NCI-H1092 (cell line): ENCODE measurements around the gene COL5A1.

ENCODE experiments used
- DNase-seq: peaks from one replicate; lab custom pipeline; 2025; lab: John Stamatoyannopoulos, UW

The COL5A1 gene

GRCh38 chr9:134741846-134742245 is 100.2 kb downstream of the COL5A1 start:
- DNase-seq, result no peak

DNA sequence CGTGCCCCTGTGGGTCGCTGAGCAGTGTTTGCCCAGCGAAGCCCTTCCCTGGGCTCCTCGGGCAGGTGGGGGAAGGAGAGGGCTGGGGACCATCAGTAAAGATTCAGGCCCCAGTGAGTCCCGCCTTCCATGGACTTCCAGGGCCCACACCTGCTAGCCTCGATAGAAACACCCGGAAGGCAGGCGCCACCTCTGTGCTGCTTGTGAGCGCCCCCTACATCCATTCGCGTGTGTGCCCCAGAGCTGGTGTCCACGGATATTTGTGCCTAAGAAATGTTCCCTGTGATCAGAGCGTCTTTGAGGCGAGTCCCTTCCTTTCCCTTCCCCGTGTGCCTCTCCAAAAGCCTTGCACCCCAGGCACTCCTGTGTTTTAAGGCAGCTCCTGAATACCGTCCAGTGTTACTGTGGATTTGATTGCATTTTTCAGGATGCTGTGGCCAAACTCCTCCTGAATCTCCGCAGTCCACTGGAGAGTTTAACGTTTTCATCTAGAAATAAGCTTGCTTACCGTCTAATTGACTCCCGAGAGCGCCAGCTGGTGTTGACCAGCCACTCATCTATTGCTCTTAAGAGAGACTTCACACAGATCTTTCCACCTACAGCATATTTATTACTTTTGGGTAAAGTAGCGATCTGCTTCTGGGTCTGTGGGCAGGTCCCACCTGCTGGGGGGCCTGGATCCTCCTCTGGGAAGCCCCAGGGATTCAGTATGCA is 101.4 kb downstream of the COL5A1 start:
- peak; percentile 28 for DNase-seq

- DNase-seq, result no peak
Observed at GRCh38 chr9:134743853-134744252, 102.2 kb downstream of the COL5A1 start.

DNA sequence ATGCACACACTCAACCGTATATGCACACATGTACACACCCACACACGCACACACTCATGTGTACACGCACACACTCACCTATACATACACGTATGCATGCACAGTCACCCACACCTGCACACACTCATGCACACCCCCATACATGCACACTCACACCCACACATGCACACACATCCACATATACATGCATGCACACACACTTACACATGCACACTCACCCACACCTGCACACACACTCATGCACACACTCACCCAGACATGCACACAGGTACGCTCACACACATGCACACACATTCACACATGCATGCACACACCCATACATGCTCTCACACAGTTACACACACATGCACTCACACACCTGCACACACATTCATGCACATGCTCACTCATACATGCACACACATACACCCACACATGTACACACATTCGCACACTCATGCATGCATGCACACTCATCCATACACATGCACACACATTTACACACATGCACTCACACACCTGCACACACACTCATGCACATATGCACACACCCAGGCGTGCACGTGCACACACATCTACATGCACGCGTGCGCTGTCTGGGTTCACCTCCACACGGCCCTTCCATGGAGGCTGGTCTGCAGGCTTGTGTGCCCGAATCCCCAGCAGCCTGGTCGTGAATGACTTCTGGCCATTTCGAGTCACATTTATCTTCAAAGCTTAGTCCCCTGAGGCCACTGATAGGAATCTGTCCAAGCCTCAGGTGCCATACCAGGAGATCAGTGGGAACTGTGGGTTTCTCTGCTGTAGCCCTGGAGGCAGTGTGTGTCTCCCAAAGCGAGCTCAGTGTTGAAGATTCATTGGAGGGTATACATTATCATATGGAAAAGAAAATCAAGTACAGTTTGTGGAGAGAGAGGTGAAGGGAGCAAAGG is 103.0 kb downstream of the COL5A1 start:
- no peak for DNase-seq

GRCh38 chr9:134747951-134748489 is 106.4 kb downstream of the COL5A1 start:
- no peak for DNase-seq

- DNase-seq, result peak; percentile 35
Observed at GRCh38 chr9:134748591-134748990, 107.0 kb downstream of the COL5A1 start.

DNA sequence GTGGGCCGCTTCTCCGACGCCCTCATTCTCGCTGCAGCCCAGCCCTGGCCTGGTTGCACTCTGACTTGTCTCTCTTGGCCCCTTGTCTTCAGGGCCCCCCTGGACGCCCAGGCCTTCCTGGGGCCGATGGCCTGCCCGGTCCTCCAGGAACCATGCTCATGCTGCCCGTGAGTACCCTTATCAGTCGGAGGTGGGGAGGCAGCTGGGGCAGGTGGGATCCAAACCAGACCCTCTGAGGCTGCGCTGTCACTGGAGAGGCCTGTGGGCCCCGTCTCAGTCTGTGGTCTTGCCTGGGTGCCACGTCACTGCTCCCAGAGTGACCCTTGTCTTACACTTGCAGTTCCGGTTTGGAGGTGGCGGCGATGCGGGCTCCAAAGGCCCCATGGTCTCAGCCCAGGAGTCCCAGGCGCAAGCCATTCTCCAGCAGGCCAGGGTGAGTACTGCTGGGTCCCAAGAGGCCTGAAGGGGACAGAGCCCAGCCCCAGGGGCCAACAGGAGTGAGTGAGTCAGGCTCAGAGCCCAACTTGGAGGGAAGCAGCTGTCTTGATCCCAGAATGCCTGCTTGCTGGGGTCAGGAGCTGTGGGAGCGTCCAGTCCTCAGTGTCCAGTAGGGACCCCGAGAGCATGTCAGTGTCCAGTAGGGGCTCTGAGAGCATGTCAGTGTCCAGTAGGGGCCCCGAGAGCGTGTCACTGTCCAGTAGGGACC is 109.0 kb downstream of the COL5A1 start:
- DNase-seq, result no peak

DNA sequence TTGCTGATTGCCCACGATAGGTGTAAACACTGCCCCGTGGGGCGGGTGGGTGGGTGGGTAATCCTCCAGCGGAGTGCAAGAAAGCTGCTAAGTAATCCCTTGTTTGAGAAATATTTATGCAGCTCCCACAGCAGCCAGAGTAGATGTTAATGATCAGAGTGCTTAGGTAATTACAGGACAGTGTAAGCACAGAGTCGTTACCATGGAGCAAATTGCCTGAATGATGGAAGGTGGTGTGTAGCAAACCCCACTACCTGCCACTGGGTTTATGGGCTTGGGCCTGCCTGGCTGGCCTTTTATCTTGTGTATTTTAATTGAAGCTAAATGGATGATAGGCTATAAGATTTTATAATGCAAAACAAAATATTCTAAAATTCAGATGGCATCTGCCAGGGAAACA is 110.0 kb downstream of the COL5A1 start:
- peak; percentile 47 for DNase-seq

DNA sequence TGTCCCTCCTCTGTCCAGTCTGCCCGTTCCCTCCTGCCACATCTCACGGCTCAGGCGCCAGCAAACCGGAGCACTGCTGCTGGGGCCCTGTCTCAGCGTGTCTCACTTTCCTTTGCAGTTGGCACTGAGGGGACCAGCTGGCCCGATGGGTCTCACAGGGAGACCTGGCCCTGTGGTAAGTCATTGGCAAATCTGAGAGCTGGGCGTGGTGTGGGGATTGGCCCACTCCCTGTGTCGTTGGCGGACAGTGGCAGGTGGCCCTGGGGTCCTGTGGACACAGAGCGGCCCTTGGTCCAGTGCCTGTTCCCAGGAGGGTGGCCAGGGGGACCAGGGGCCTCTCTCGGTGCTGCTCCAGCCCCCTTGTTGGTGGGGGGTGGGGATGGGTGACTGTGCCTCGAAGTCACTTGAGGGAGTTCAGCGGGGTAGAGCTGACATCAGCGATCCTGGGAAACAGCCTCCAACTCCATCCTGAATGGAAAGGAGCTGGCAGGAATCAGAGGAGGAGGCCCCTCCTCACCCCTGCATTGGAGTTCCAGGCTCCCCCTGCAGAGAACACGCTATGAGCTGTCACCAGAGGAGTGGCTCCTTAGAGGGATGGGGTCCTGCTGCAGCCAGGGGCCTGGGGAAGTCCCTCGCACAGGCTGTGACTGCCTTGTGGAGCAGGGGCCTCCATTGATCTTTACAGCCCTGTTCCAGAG is 111.0 kb downstream of the COL5A1 start:
- DNase-seq, result no peak

DNA sequence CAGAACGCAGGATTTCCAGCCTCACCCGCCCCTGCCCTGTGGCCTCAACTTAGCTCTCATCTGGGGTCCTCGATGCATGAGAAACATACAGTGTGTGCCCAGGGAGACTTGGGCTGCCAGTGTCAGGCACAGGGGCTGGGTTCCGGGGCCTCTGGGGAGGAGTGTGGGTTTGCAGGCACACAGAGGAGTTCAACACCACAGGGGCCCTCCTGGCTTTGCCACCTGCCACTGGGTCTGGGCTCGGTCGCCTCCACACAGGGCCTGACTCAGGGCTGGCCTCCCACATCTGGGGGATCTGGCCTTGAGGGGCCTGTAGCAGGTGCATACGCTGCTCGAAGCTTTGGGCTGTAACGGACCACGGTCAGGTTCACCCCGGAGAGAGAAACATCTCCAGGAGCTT is 111.6 kb downstream of the COL5A1 start:
- no peak for DNase-seq

- no peak for DNase-seq
Observed at GRCh38 chr9:134755221-134755907, 113.8 kb downstream of the COL5A1 start.

DNA sequence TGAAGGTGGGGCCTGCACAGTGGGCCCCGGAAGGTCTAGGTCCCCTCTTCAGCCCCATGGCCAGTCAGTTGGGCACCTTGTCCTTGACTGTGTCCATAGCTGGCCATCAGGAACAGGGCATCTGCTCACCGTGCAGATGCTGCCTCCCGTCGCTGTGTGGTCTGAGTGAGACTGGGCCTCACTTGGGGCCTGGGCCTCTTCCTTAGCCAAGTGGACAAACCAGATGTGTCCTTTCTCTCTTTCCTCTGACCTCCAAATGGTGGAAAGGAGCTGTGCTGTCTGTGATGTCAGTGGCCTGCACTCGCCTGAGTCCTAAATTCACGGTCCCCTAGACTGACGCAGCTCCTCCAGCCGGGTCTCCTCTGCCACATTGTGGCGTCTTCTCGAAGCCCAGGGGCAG is 114.5 kb downstream of the COL5A1 start:
- no peak for DNase-seq

GRCh38 chr9:134757216-134757975 is 115.8 kb downstream of the COL5A1 start:
- no peak for DNase-seq

DNA sequence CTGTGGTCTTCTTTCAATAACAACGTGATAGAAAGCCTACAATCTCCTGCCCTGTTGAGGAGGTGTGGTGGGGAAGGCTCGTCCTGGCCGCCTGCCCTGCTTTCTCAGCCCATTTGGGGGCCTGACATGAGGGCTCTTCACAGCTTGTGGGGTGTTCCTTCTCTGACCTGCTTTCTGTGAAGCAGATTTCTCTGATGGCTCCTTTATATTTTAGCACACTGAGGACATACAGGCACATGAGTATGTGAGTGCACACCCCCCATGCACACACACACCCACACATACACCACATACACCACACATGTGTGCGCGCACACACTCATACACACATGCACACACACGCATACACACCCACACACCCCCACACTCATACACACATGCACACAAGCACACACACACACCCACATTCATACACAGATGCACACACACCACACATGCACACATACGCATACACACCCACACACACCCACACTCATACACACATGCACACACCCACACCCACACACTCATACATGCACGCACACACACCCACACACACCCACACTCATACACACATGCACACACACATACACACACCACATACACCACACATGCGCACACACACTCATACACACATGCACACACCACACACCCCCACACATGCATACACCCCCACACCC is 117.5 kb downstream of the COL5A1 start:
- no peak for DNase-seq

DNA sequence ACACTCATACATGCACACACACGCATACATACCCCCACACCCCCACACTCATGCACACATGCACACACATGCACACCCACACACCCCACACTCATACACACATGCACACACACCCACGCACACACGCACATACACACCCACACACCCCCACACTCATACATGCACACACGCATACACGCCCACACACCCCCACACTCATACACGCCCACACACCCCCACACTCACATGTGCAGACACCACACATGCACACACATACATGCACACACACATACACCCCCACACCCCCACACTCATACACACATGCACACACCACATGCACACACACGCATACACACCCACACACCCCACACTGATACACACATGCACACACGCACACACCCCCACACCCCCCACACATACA is 118.3 kb downstream of the COL5A1 start:
- DNase-seq, result no peak

GRCh38 chr9:134760750-134761420 is 119.3 kb downstream of the COL5A1 start:
- no peak for DNase-seq

DNA sequence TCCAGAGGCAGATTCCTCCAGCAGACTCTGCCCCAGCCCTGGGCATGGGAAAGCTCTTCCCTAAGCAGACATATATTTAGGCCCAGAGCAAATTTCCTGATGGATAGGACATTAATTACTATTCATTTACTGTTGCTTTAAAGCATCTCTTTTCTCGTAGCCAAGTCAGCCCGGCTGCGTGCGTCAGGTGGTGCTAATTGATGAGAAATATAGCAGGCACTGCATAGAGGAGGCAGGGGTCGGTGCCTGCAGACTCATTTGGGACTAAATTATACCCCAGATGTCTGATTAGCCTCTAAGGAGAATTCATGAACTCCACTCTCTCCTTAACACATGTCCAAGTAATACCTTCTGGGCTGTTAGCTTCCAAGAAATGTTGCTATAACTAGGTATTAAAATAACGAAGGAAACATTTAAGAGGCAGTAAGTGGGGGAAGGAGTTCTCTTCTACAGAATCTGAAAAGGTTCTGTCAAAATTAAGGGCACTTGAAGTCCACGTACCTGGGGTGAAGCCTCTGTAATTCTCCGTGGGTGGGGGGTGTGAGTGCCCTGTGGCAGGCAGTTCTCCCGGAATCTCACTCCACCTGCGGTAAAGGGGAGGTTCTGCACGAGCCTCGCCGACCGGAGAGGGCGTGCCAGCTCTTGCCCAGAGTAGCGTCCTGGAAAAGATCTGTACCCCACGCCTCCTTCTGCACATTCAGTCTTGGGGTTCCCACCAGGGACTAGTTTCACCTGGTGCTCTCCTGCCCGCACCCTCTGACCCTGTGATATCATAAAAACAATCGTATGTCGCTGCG is 123.1 kb downstream of the COL5A1 start:
- DNase-seq, result no peak

GRCh38 chr9:134765785-134766184 is 124.2 kb downstream of the COL5A1 start:
- DNase-seq, result no peak
